T-cell (primary cell): ENCODE results near the gene TSC22D4. TPM values are rescaled to one million over a fixed set of nuclear protein-coding genes. Genes with fewer than 3 reads are reported as not detected.

ENCODE experiments used
- ATAC-seq, 4 experiments: fragments of 200-7000 bp in 3 of 4; fragments of 150-1000 bp in 1 of 4; cut with Tn5 transposase; replicated peaks in 1 of 4; 1 replicate in 3 of 4; 2 replicates in 1 of 4; pipeline ENCODE4 v1.10.0; 2021; ENCODE audit warnings: moderate library complexity in 3 of 4, mild to moderate bottlenecking in 2 of 4, moderate number of reproducible peaks in 1 of 4
- CTCF ChIA-PET, 2 donors: fragments of 300-600 bp; sonication (Branson Sonifier 250); formaldehyde crosslinking; loops; one replicate each; lab custom pipeline; 2022; ENCODE audit warnings: antibody characterized with exemption in 2 of 2; lab: Charles Lee
- POLR2A ChIA-PET, 2 donors: fragments of 300-600 bp; sonication (Branson Sonifier 250); formaldehyde crosslinking; loops; one replicate each; lab custom pipeline; 2022; ENCODE audit warnings: antibody characterized with exemption in 2 of 2; lab: Charles Lee
- DNase-seq, 35 experiments: peaks; one replicate each; pipeline versions ENCODE4 v3.0.0 to v3.0.0-alpha.2; 2013 to 2023
- H3K27ac ChIP-seq: one replicate; pipeline ENCODE4 v1.5.1; 2013; ENCODE audit warnings: low read length
- H3K27me3 ChIP-seq, 2 experiments: replicated peaks in 1 of 2; 1 replicate in 1 of 2; 2 replicates in 1 of 2; pipeline versions ENCODE4 v1.6.1 to v1.7.0; 2013; ENCODE audit warnings: low read length in 1 of 2, mixed read lengths in 1 of 2; ENCODE audit not compliant: control insufficient read depth in 2 of 2, insufficient read depth in 2 of 2; ENCODE audit errors: extremely low read depth in 1 of 2
- H3K36me3 ChIP-seq, 2 donors: 1 replicate in 1 of 2; 2 replicates in 1 of 2; pipeline versions ENCODE4 v1.6.1 to v1.7.0; 2013; ENCODE audit warnings: low read length in 1 of 2; ENCODE audit not compliant: control insufficient read depth in 2 of 2, insufficient read depth in 1 of 2; ENCODE audit errors: extremely low read depth in 1 of 2
- H3K4me1 ChIP-seq, 2 experiments: 1 replicate in 1 of 2; 2 replicates in 1 of 2; pipeline versions ENCODE4 v1.6.1 to v1.7.0; 2013; ENCODE audit warnings: low read length in 2 of 2, mixed read lengths in 1 of 2; ENCODE audit not compliant: insufficient read depth in 2 of 2, control insufficient read depth in 1 of 2; ENCODE audit errors: extremely low read depth in 1 of 2
- H3K4me3 ChIP-seq, 2 donors: 1 replicate in 1 of 2; 2 replicates in 1 of 2; pipeline versions ENCODE4 v1.5.1 to v1.7.0; 2013; ENCODE audit warnings: mild to moderate bottlenecking in 2 of 2, low read length in 1 of 2, moderate library complexity in 1 of 2; ENCODE audit not compliant: control insufficient read depth in 1 of 2; ENCODE audit errors: extremely low read depth in 1 of 2
- H3K9me3 ChIP-seq: 2 replicates; pipeline ENCODE4 v1.7.0; 2013
- H3K27ac Mint-ChIP-seq, 2 donors: one replicate each; pipeline ENCODE4 v1.8.0; 2020 to 2021; ENCODE audit warnings: mild to moderate bottlenecking in 2 of 2, mixed read lengths in 2 of 2
- H3K27me3 Mint-ChIP-seq, 2 donors: one replicate each; pipeline ENCODE4 v1.8.0; 2021 to 2022; ENCODE audit warnings: mixed read lengths in 2 of 2
- H3K36me3 Mint-ChIP-seq: one replicate; pipeline ENCODE4 v1.8.0; 2021; ENCODE audit warnings: mixed read lengths
- H3K4me1 Mint-ChIP-seq, 3 donors: one replicate each; pipeline ENCODE4 v1.8.0; 2020 to 2022; ENCODE audit warnings: mixed read lengths in 3 of 3, mild to moderate bottlenecking in 1 of 3
- H3K4me3 Mint-ChIP-seq, 3 donors: one replicate each; pipeline ENCODE4 v1.8.0; 2020 to 2022; ENCODE audit warnings: mild to moderate bottlenecking in 3 of 3, mixed read lengths in 3 of 3, moderate library complexity in 3 of 3
- H3K9me3 Mint-ChIP-seq, 3 donors: one replicate each; pipeline ENCODE4 v1.8.0; 2020 to 2022; ENCODE audit warnings: mixed read lengths in 3 of 3
- WGBS: methylation state at CpG from one replicate; pipeline ENCODE4 v1.1.5; 2013; ENCODE audit warnings: missing lambda C conversion rate; ENCODE audit not compliant: insufficient coverage; 5-methylcytosine and 5-hydroxymethylcytosine counted together
- total RNA-seq, 35 experiments: library from RNA in 6 of 35; stranded (reverse) in 6 of 35; fragments of 120-200 nt in 1 of 35; gene quantifications; one replicate each; pipeline versions ENCODE4 v1.2.1 to v1.2.4 and lab custom pipeline; 2013 to 2026

The TSC22D4 gene
- total RNA-seq, 5 donors from 2014 or later (not counting 1 experiment from before 2014, with no cell fraction given): 85.2 to 160 (median 148) TPM

GRCh38 chr7:100489824-100490223, 10.8 kb upstream of the TSC22D4 start:
- H3K9me3 Mint-ChIP-seq: no peaks in the 10 kb centered on the region
- WGBS: 46% methylated on average over 2 of the region's 9 CpGs
- Histone ChIP-seq H3K36me3 (no peaks in the 10 kb centered on the region), H3K9me3 (no peaks in the 10 kb centered on the region), H3K27me3 (peaks cover 0 to 10% of the 10 kb centered on the region in 2 experiments), H3K4me3 (no peak overlapping the region), H3K4me1 (peaks cover 0 to 21% of the 10 kb centered on the region in 2 experiments), H3K27ac (no peak overlapping the region)
- peaks cover 14 to 32% (median 24%) of the 10 kb centered on the region in 3 donors for H3K4me1 Mint-ChIP-seq
- H3K4me3 Mint-ChIP-seq: no peak overlapping the region
- no peak overlapping the region for H3K27ac Mint-ChIP-seq
- H3K36me3 Mint-ChIP-seq: no peaks in the 10 kb centered on the region
- ChIA-PET POLR2A (no interaction called here), CTCF (interaction anchor here (1.0 to 1.1 kb wide), 2 partner anchors 61 to 70 kb away, joined by 3 read pairs; no protein-coding TSS in a partner anchor)
- no peaks in the 10 kb centered on the region for H3K27me3 Mint-ChIP-seq
- peak in 12 of 35 experiments; percentile 16 to 63 (median 34) for DNase-seq
- ATAC-seq: peak in 1 of 4 experiments; percentile 50

DNA sequence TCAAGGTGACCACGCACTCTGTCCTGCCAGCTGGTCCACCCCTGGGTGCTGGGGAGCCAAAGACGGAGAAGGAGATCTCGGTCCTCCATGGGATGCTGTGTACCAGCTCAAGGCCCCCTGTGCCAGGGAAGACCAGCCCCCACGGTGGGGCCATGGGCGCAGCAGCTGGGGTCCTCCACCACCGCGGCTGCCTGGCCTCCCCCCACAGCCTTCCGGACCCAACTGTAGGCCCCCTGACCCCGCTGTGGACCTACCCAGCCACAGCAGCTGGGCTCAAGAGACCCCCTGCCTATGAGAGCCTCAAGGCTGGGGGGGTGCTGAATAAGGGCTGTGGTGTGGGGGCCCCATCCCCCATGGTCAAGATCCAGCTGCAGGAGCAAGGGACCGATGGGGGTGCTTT, 10.1 kb upstream of the TSC22D4 start:
- peaks cover 0 to 23% of the 10 kb centered on the region in 2 experiments for H3K4me1 ChIP-seq
- H3K4me3 Mint-ChIP-seq: no peak overlapping the region
- H3K9me3 Mint-ChIP-seq: no peaks in the 10 kb centered on the region
- no peaks in the 10 kb centered on the region for H3K36me3 Mint-ChIP-seq
- H3K27ac ChIP-seq: no peak overlapping the region
- H3K27me3 Mint-ChIP-seq: no peaks in the 10 kb centered on the region
- POLR2A ChIA-PET: interaction anchor here in 1 of 2 donors (0.6 kb wide), 1 partner anchor 406 kb away, joined by 3 read pairs; no protein-coding TSS in a partner anchor
- DNase-seq (no peak), ATAC-seq (no peak)
- H3K27ac Mint-ChIP-seq: no peak overlapping the region
- no peaks in the 10 kb centered on the region for H3K9me3 ChIP-seq
- no peaks in the 10 kb centered on the region for H3K36me3 ChIP-seq
- H3K27me3 ChIP-seq: peaks cover 0 to 10% of the 10 kb centered on the region in 2 experiments
- no peak overlapping the region for H3K4me3 ChIP-seq
- 89% methylated on average over 8 of the region's 10 CpGs for WGBS
- peaks cover 16 to 32% (median 24%) of the 10 kb centered on the region in 3 donors for H3K4me1 Mint-ChIP-seq
- CTCF ChIA-PET: interaction anchor here in 1 of 2 donors (1.1 kb wide), 1 partner anchor 71 kb away, joined by 3 read pairs; no protein-coding TSS in a partner anchor

GRCh38 chr7:100488333-100489095, 9.5 kb upstream of the TSC22D4 start:
- Mint-ChIP-seq H3K27me3 (no peaks in the 10 kb centered on the region), H3K4me3 (no peak overlapping the region), H3K4me1 (peaks cover 14 to 29% (median 21%) of the 10 kb centered on the region in 3 donors), H3K36me3 (no peaks in the 10 kb centered on the region), H3K27ac (no peak overlapping the region), H3K9me3 (no peaks in the 10 kb centered on the region)
- Histone ChIP-seq H3K36me3 (no peaks in the 10 kb centered on the region), H3K4me3 (no peak overlapping the region), H3K4me1 (peaks cover 0 to 22% of the 10 kb centered on the region in 2 experiments), H3K9me3 (no peaks in the 10 kb centered on the region), H3K27ac (no peak overlapping the region), H3K27me3 (peaks cover 0 to 7% of the 10 kb centered on the region in 2 experiments)
- DNase-seq (no peak), ATAC-seq (no peak)
- WGBS: 91% methylated on average over 35 of the region's 44 CpGs
- CTCF ChIA-PET: interaction anchor here in 1 of 2 donors (1.1 kb wide), 1 partner anchor 71 kb away, joined by 3 read pairs; no protein-coding TSS in a partner anchor
- POLR2A ChIA-PET: interaction anchor here in 1 of 2 donors (0.6 kb wide), 2 partner anchors 14 to 406 kb away, joined by 3 to 12 read pairs; no protein-coding TSS in a partner anchor

GRCh38 chr7:100486753-100487446, 7.9 kb upstream of the TSC22D4 start:
- Mint-ChIP-seq H3K27ac (no peak overlapping the region), H3K36me3 (no peaks in the 10 kb centered on the region), H3K4me1 (peaks cover 15 to 23% (median 21%) of the 10 kb centered on the region in 3 donors), H3K9me3 (no peaks in the 10 kb centered on the region), H3K27me3 (no peaks in the 10 kb centered on the region), H3K4me3 (no peak overlapping the region)
- ATAC-seq: no peak
- 90% methylated on average over 22 of the region's 30 CpGs for WGBS
- ChIA-PET POLR2A (no interaction called here), CTCF (interaction anchor here in 1 of 2 donors (0.6 kb wide), 1 partner anchor 24 kb away, joined by 5 read pairs; no protein-coding TSS in a partner anchor)
- no peaks in the 10 kb centered on the region for H3K9me3 ChIP-seq
- no peak overlapping the region for H3K27ac ChIP-seq
- no peak for DNase-seq
- H3K36me3 ChIP-seq: no peaks in the 10 kb centered on the region
- H3K4me3 ChIP-seq: no peak overlapping the region
- H3K27me3 ChIP-seq: peaks cover 0 to 7% of the 10 kb centered on the region in 2 experiments
- peaks cover 5 to 27% of the 10 kb centered on the region in 2 experiments for H3K4me1 ChIP-seq

DNA sequence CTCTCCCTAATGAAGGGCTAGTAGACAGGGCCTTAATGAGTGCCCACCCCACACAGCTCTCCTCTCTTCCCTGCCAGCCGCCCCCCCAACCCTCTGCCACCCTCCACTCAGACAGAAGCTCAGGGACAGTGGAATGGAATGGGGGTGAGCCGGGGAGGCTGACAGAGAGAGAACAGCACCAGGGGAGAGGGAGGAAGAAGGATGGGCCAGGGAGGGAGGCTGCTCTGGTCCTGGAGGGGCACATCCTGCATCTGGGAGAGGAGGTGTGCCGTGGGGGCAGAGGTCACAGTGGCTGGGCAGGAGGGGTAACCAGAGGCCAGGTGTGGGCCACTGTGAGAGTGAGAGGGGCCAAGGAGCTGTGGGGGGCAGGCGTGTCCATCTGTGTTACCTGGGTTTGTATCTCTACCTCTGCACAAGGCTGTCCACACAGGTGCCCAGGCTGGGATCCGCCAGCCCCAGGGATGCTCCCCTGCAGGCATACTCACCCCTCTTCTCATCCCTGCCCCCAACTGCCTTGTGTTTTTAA, 7.2 kb upstream of the TSC22D4 start:
- H3K4me3 Mint-ChIP-seq: peak overlapping the region in 1 of 3 donors; percentile 20
- no peaks in the 10 kb centered on the region for H3K9me3 ChIP-seq
- no peak overlapping the region for H3K27ac ChIP-seq
- CTCF ChIA-PET: no interaction called here
- POLR2A ChIA-PET: no interaction called here
- no peaks in the 10 kb centered on the region for H3K9me3 Mint-ChIP-seq
- no peaks in the 10 kb centered on the region for H3K36me3 ChIP-seq
- no peaks in the 10 kb centered on the region for H3K27me3 Mint-ChIP-seq
- peaks cover 5 to 27% of the 10 kb centered on the region in 2 experiments for H3K4me1 ChIP-seq
- H3K27ac Mint-ChIP-seq: peak overlapping the region in 1 of 2 donors; percentile 19
- H3K4me3 ChIP-seq: no peak overlapping the region
- peaks cover 0 to 7% of the 10 kb centered on the region in 2 experiments for H3K27me3 ChIP-seq
- ATAC-seq: no peak
- peaks cover 17 to 26% (median 23%) of the 10 kb centered on the region in 3 donors for H3K4me1 Mint-ChIP-seq
- H3K36me3 Mint-ChIP-seq: no peaks in the 10 kb centered on the region
- DNase-seq: no peak
- 100% methylated on average over 3 of the region's 5 CpGs for WGBS

GRCh38 chr7:100485471-100485876, 6.5 kb upstream of the TSC22D4 start:
- H3K4me1 Mint-ChIP-seq: peaks cover 17 to 26% (median 23%) of the 10 kb centered on the region in 3 donors
- peak overlapping the region in 1 of 3 donors; percentile 20 for H3K4me3 Mint-ChIP-seq
- no peaks in the 10 kb centered on the region for H3K27me3 Mint-ChIP-seq
- Histone ChIP-seq H3K27me3 (peaks cover 0 to 8% of the 10 kb centered on the region in 2 experiments), H3K4me3 (no peak overlapping the region), H3K4me1 (peaks cover 5 to 27% of the 10 kb centered on the region in 2 experiments), H3K36me3 (no peaks in the 10 kb centered on the region), H3K27ac (no peak overlapping the region), H3K9me3 (no peaks in the 10 kb centered on the region)
- DNase-seq (no peak), ATAC-seq (no peak)
- ChIA-PET CTCF (interaction anchor here in 1 of 2 donors (0.7 kb wide), 2 partner anchors 32 to 508 kb away, joined by 4 read pairs; no protein-coding TSS in a partner anchor), POLR2A (no interaction called here)
- 100% methylated on average over 1 of the region's 4 CpGs for WGBS
- no peaks in the 10 kb centered on the region for H3K9me3 Mint-ChIP-seq
- no peaks in the 10 kb centered on the region for H3K36me3 Mint-ChIP-seq
- no peak overlapping the region for H3K27ac Mint-ChIP-seq
